ENCODE data around the gene PDE10A.

Gene PDE10A

GRCh38 chr6:165390475-165390874, 272.6 kb downstream of the PDE10A start:
- no peak for DNase-seq (ENCODE audit: low spot score)

GRCh38 chr6:165389534-165389933, 273.5 kb downstream of the PDE10A start:
- DNase-seq (ENCODE audit: low spot score) = no peak

GRCh38 chr6:165383323-165383722, 279.7 kb downstream of the PDE10A start:
- no peak for DNase-seq (ENCODE audit: low spot score)

- no peak for DNase-seq (ENCODE audit: low spot score)
Observed at GRCh38 chr6:165376100-165376499, 286.9 kb downstream of the PDE10A start.

- DNase-seq (ENCODE audit: low spot score) = no peak
Observed at GRCh38 chr6:165365371-165365770, 297.7 kb downstream of the PDE10A start.

- DNase-seq (ENCODE audit: low spot score) = no peak
Observed at GRCh38 chr6:165345700-165346099, 317.3 kb downstream of the PDE10A start.

- no peak for DNase-seq (ENCODE audit: low spot score)
Observed at GRCh38 chr6:165340532-165340931, 322.5 kb downstream of the PDE10A start.

GRCh38 chr6:165325609-165326008, 337.4 kb downstream of the PDE10A start:
- DNase-seq (ENCODE audit: low spot score) = no peak

GRCh38 chr6:165321555-165322145, 341.4 kb downstream of the PDE10A start:
- DNase-seq (ENCODE audit: low spot score) = no peak

- DNase-seq (ENCODE audit: low spot score) = no peak
Observed at GRCh38 chr6:165321150-165321549, 341.9 kb downstream of the PDE10A start.

- DNase-seq (ENCODE audit: low spot score) = no peak
Observed at GRCh38 chr6:165317723-165318122, 345.3 kb downstream of the PDE10A start.

GRCh38 chr6:165308926-165309731, 353.9 kb downstream of the PDE10A start, which contains the start of gene C6orf118:
Gene C6orf118, minus strand, starts transcription at chr6:165309605. Its CDS starts 19 bp downstream, at chr6:165309586.
- no peak for DNase-seq (ENCODE audit: low spot score)

- DNase-seq (ENCODE audit: low spot score) = no peak
Observed at GRCh38 chr6:165306955-165307354, 356.1 kb downstream of the PDE10A start.

GRCh38 chr6:165301372-165302246, 361.4 kb downstream of the PDE10A start:
- no peak for DNase-seq (ENCODE audit: low spot score)

- DNase-seq (ENCODE audit: low spot score) = no peak
Observed at GRCh38 chr6:165300422-165300936, 362.6 kb downstream of the PDE10A start.

GRCh38 chr6:165298875-165299274, 364.2 kb downstream of the PDE10A start:
- no peak for DNase-seq (ENCODE audit: low spot score)

- no peak for DNase-seq (ENCODE audit: low spot score)
Observed at GRCh38 chr6:165298402-165298801, 364.6 kb downstream of the PDE10A start.

- DNase-seq (ENCODE audit: low spot score) = no peak
Observed at GRCh38 chr6:165292657-165293056, 370.4 kb downstream of the PDE10A start.
